ENCODE results near the gene NACA2.

The NACA2 gene

DNA sequence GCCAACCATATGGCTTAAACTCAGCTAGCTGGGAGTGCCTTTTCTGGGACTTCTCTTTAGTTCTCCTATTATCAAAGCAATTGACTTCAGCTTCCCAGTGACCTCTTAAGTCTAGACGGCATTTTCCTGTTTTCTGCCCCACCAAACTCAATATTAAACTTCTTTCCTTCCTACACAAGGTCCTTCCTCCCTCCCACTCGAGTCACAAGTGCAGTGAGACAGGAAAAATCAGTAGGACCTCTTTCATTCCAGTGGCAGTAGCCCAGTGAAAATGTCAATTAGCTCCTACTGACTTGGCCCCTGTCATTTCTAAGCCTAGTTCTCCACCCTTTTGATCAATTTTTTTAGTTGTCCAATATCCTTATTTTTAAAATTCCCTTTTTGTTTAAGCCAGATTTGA is 9.6 kb upstream of the NACA2 start:
- Histone ChIP-seq H3K4me3 (ENCODE audit: low read depth, low read length, poor library complexity, severe bottlenecking) (no peak overlapping the region), H3K9me3 (ENCODE audit: low read length) (no peaks in the 10 kb centered on the region), H3F3A (ENCODE audit: insufficient read depth, low read length) (no peaks in the 10 kb centered on the region), H3K79me2 (ENCODE audit: insufficient read depth, low read length) (no peaks in the 10 kb centered on the region), H3K9me2 (ENCODE audit: low read depth, low read length) (no peaks in the 10 kb centered on the region), H2AFZ (ENCODE audit: low read length) (no peak overlapping the region), H3K4me2 (ENCODE audit: low read length) (no peak overlapping the region), H3K27ac (ENCODE audit: low read depth, low read length, poor library complexity, severe bottlenecking) (no peak overlapping the region), H3K36me3 (ENCODE audit: insufficient read depth, low read length) (no peaks in the 10 kb centered on the region), H3K9ac (ENCODE audit: low read length) (no peak overlapping the region), H4K20me1 (ENCODE audit: insufficient read depth, low read length) (no peaks in the 10 kb centered on the region), H3K27me3 (ENCODE audit: insufficient read depth, low read length) (no peaks in the 10 kb centered on the region), H3K4me1 (ENCODE audit: insufficient read depth, low read length, severe bottlenecking) (no peaks in the 10 kb centered on the region)
- TF ChIP-seq CTCF (IDR thresholded peaks at IDR 0.05; ENCODE audit: low read length), result no peak
- no peak for TF ChIP-seq EZH2 (IDR thresholded peaks at IDR 0.05; ENCODE audit: borderline replicate concordance, low read length)

- H3K36me3 ChIP-seq (ENCODE audit: insufficient read depth, low read length), result no peaks in the 10 kb centered on the region
- H4K20me1 ChIP-seq (ENCODE audit: insufficient read depth, low read length), result no peaks in the 10 kb centered on the region
- no peak overlapping the region for H3K27ac ChIP-seq (ENCODE audit: low read depth, low read length, poor library complexity, severe bottlenecking)
- H3K4me3 ChIP-seq (ENCODE audit: low read depth, low read length, poor library complexity, severe bottlenecking), result no peak overlapping the region
- no peaks in the 10 kb centered on the region for H3K27me3 ChIP-seq (ENCODE audit: insufficient read depth, low read length)
- H3K9ac ChIP-seq (ENCODE audit: low read length), result no peak overlapping the region
- no peaks in the 10 kb centered on the region for H3K4me1 ChIP-seq (ENCODE audit: insufficient read depth, low read length, severe bottlenecking)
- no peaks in the 10 kb centered on the region for H3K9me3 ChIP-seq (ENCODE audit: low read length)
- TF ChIP-seq EZH2 (IDR thresholded peaks at IDR 0.05; ENCODE audit: borderline replicate concordance, low read length) (no peak), CTCF (IDR thresholded peaks at IDR 0.05; ENCODE audit: low read length) (no peak)
- no peak overlapping the region for H3K4me2 ChIP-seq (ENCODE audit: low read length)
- no peaks in the 10 kb centered on the region for H3K9me2 ChIP-seq (ENCODE audit: low read depth, low read length)
- H2AFZ ChIP-seq (ENCODE audit: low read length), result no peak overlapping the region
- H3K79me2 ChIP-seq (ENCODE audit: insufficient read depth, low read length), result no peaks in the 10 kb centered on the region
- no peaks in the 10 kb centered on the region for H3F3A ChIP-seq (ENCODE audit: insufficient read depth, low read length)
Measured at GRCh38 chr17:61599608-61600007, 8.6 kb upstream of the NACA2 start.

DNA sequence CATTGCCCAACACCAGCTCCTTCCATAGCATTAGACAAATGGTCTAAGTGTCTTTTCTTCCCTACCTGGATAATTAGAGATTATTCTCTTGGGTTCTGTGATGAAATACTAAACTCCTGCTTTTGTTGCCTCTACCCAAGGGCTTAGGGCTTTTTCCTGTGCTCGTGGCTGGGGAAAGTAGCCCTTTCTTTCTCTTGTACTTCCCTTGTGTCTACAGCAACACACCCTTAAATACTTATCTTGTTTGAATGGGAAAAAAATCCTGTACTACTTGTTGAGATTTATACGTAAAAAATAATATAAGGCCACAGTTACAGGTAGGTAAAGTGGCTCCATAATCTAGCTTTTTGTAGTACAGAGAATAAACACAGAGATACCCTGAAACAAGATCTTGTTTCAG is 7.0 kb upstream of the NACA2 start:
- Histone ChIP-seq H3K9me2 (ENCODE audit: low read depth, low read length) (no peaks in the 10 kb centered on the region), H3K4me1 (ENCODE audit: insufficient read depth, low read length, severe bottlenecking) (no peaks in the 10 kb centered on the region), H3K9ac (ENCODE audit: low read length) (no peak overlapping the region), H3K79me2 (ENCODE audit: insufficient read depth, low read length) (no peaks in the 10 kb centered on the region), H3K36me3 (ENCODE audit: insufficient read depth, low read length) (no peaks in the 10 kb centered on the region), H3K4me3 (ENCODE audit: low read depth, low read length, poor library complexity, severe bottlenecking) (no peak overlapping the region), H3K27me3 (ENCODE audit: insufficient read depth, low read length) (no peaks in the 10 kb centered on the region), H3K4me2 (ENCODE audit: low read length) (no peak overlapping the region), H3F3A (ENCODE audit: insufficient read depth, low read length) (no peaks in the 10 kb centered on the region), H2AFZ (ENCODE audit: low read length) (no peak overlapping the region), H4K20me1 (ENCODE audit: insufficient read depth, low read length) (no peaks in the 10 kb centered on the region), H3K27ac (ENCODE audit: low read depth, low read length, poor library complexity, severe bottlenecking) (no peak overlapping the region), H3K9me3 (ENCODE audit: low read length) (no peaks in the 10 kb centered on the region)
- no peak for TF ChIP-seq CTCF (IDR thresholded peaks at IDR 0.05; ENCODE audit: low read length)
- no peak for TF ChIP-seq EZH2 (IDR thresholded peaks at IDR 0.05; ENCODE audit: borderline replicate concordance, low read length)

Measured in OCI-LY1 (cell line).